ENCODE measurements around the gene EXOC6B. TPM values are rescaled to one million over a fixed set of nuclear protein-coding genes. Genes with fewer than 3 reads are reported as not detected.

EXOC6B gene
- total and polyA plus RNA-seq, 10 of the 15 experiments (the other 5 are each of a cell fraction or from before 2014, with no cell fraction given): 0.23 to 2.2 (median 1.2) TPM

- H3K4me1 ChIP-seq (ENCODE audit: control insufficient read depth, insufficient read depth, low read length): no peaks in the 10 kb centered on the region
- no peak overlapping the region for H3K27ac ChIP-seq (ENCODE audit: control insufficient read depth, insufficient read depth)
- WGBS (ENCODE audit: insufficient coverage, insufficient replicate concordance, low lambda C conversion rate, missing lambda C conversion rate): 19% methylated on average over 1 of the region's 1 CpG
- SMC1A ChIA-PET (ENCODE audit: uncharacterized antibody, unreplicated experiment): no interaction called here
- no peaks in the 10 kb centered on the region for H3K36me3 ChIP-seq (ENCODE audit: control insufficient read depth in 2 of 2, insufficient read depth in 2 of 2, low read length in 1 of 2)
- CTCF ChIA-PET: no interaction called here
- FAIRE-seq (no peak), ATAC-seq (no peak), DNase-seq (ENCODE audit: low read depth, low spot score) (no peak)
- H4K20me1 ChIP-seq (ENCODE audit: control insufficient read depth, insufficient read depth): no peaks in the 10 kb centered on the region
- no peak overlapping the region for H2AFZ ChIP-seq (ENCODE audit: control insufficient read depth, low read depth, low read length)
- H3K79me2 ChIP-seq (ENCODE audit: control insufficient read depth, insufficient read depth, low read length): no peaks in the 10 kb centered on the region
- TF ChIP-seq ASH2L (IDR thresholded peaks at IDR 0.05; ENCODE audit: borderline replicate concordance, low read depth) (no peak), BCL3 (IDR thresholded peaks at IDR 0.05; ENCODE audit: borderline replicate concordance, insufficient read depth, low read depth, low read length, poor library complexity, severe bottlenecking) (no peak), CHD4 (IDR thresholded peaks at IDR 0.05) (no peak), ZZZ3 (IDR thresholded peaks at IDR 0.05; ENCODE audit: control insufficient read depth, insufficient read length, low read depth) (no peak), CEBPB (IDR thresholded peaks at IDR 0.05; ENCODE audit: borderline replicate concordance in 1 of 2, low read depth in 2 of 2, low read length in 2 of 2) (no peak), ZNF622 (IDR thresholded peaks at IDR 0.05) (no peak), KAT2A (conservative IDR thresholded peaks at IDR 0.05; ENCODE audit: control insufficient read depth, low read depth, low read length) (no peak), SP1 (IDR thresholded peaks at IDR 0.05; ENCODE audit: low read depth, low read length) (no peak), EP300 (IDR thresholded peaks at IDR 0.05; ENCODE audit: borderline replicate concordance in 1 of 2, control insufficient read depth in 1 of 2, low read depth in 2 of 2, low read length in 2 of 2) (no peak), ELK1 (IDR thresholded peaks at IDR 0.05; ENCODE audit: low read depth, low read length) (no peak), STAT3 (IDR thresholded peaks at IDR 0.05; ENCODE audit: low read depth, low read length) (no peak), SMAD5 (IDR thresholded peaks at IDR 0.05; ENCODE audit: low read depth) (no peak), LARP7 (IDR thresholded peaks at IDR 0.05) (no peak), TBL1XR1 (IDR thresholded peaks at IDR 0.05; ENCODE audit: low read depth, low read length) (no peak), PAX5 (IDR thresholded peaks at IDR 0.05; ENCODE audit: borderline replicate concordance, low read depth, low read length) (no peak), SIX5 (IDR thresholded peaks at IDR 0.05; ENCODE audit: low read depth, low read length, severe bottlenecking) (no peak), ATF7 (IDR thresholded peaks at IDR 0.05; ENCODE audit: low read depth) (no peak)
- H3K27me3 ChIP-seq (replicated peaks in 1 of 2; ENCODE audit: control insufficient read depth in 2 of 2, insufficient read depth in 2 of 2, low read length in 1 of 2): no peaks in the 10 kb centered on the region
- no peaks in the 10 kb centered on the region for H3K9me3 ChIP-seq (replicated peaks; ENCODE audit: control insufficient read depth, insufficient read depth, low read length)
- H3K4me2 ChIP-seq (ENCODE audit: control insufficient read depth, insufficient read depth): no peak overlapping the region
- POLR2A ChIA-PET: no interaction called here
- no peak overlapping the region for H3K9ac ChIP-seq (ENCODE audit: control insufficient read depth, insufficient read depth, low read length)
- intact Hi-C loops (cut with micrococcal nuclease; ENCODE audit: unreplicated experiment) (no loop called here), in situ Hi-C loops (cut with MboI) (no loop called here)
- BruUV-seq (replicated peaks): no TSS peak
- H3K4me3 ChIP-seq: no peak overlapping the region
- RAD21 ChIA-PET (ENCODE audit: unreplicated experiment): no interaction called here
Measured at GRCh38 chr2:72276356-72276755, 549.5 kb downstream of the EXOC6B start.

Measured in GM12878 (cell line).